PC-9 (cell line): ENCODE measurements around the gene NCOA5.

Experiments used
- CTCF ChIP-seq: fragments of 200-600 bp; sonication (generic); conservative IDR thresholded peaks from 2 replicates; pipeline ENCODE4 v1.6.1; 2017; ENCODE audit warnings: mixed run types, antibody characterized with exemption, mild to moderate bottlenecking, moderate library complexity
- EZH2 ChIP-seq: fragments of 200-600 bp; sonication (generic); IDR thresholded peaks from 2 replicates; pipeline ENCODE4 v1.8.0; 2017; ENCODE audit warnings: antibody characterized with exemption, low read depth

- TF ChIP-seq CTCF (no peak), EZH2 (no peak)
Measured at GRCh38 chr20:46070215-46070900, 19.4 kb downstream of the NCOA5 start.
